Measurements from ENCODE around the gene CRIM1.

CRIM1 gene

GRCh38 chr2:36490749-36491148, 135.2 kb downstream of the CRIM1 start:
- no peak for DNase-seq

GRCh38 chr2:36492216-36492945, 136.8 kb downstream of the CRIM1 start:
- no peak for DNase-seq

GRCh38 chr2:36493306-36493705, 137.7 kb downstream of the CRIM1 start:
- DNase-seq: no peak

GRCh38 chr2:36497570-36498163, 142.1 kb downstream of the CRIM1 start:
- DNase-seq: no peak

- DNase-seq: no peak
Measured at GRCh38 chr2:36499128-36499820, 143.7 kb downstream of the CRIM1 start.

- DNase-seq: no peak
Measured at GRCh38 chr2:36500072-36500471, 144.5 kb downstream of the CRIM1 start.

GRCh38 chr2:36502081-36502480, 146.5 kb downstream of the CRIM1 start:
- DNase-seq: no peak

GRCh38 chr2:36507408-36507812, 151.8 kb downstream of the CRIM1 start:
- peak; percentile 24 for DNase-seq

- no peak for DNase-seq
Measured at GRCh38 chr2:36509075-36509474, 153.5 kb downstream of the CRIM1 start.

GRCh38 chr2:36511858-36512603, 156.5 kb downstream of the CRIM1 start:
- DNase-seq: no peak

- DNase-seq: no peak
Measured at GRCh38 chr2:36512705-36513104, 157.1 kb downstream of the CRIM1 start.

GRCh38 chr2:36513661-36514060, 158.1 kb downstream of the CRIM1 start:
- DNase-seq: no peak

- DNase-seq: no peak
Measured at GRCh38 chr2:36515538-36515937, 160.0 kb downstream of the CRIM1 start.

GRCh38 chr2:36516136-36516870, 160.7 kb downstream of the CRIM1 start:
- no peak for DNase-seq

- DNase-seq: no peak
Measured at GRCh38 chr2:36520431-36520830, 164.9 kb downstream of the CRIM1 start.

- DNase-seq: no peak
Measured at GRCh38 chr2:36523153-36523552, 167.6 kb downstream of the CRIM1 start.

GRCh38 chr2:36525245-36525644, 169.7 kb downstream of the CRIM1 start:
- DNase-seq: no peak

- DNase-seq: no peak
Measured at GRCh38 chr2:36526226-36526625, 170.6 kb downstream of the CRIM1 start.

- no peak for DNase-seq
Measured at GRCh38 chr2:36528274-36528673, 172.7 kb downstream of the CRIM1 start.

GRCh38 chr2:36528766-36529392, 173.3 kb downstream of the CRIM1 start:
- DNase-seq: no peak

- no peak for DNase-seq
Measured at GRCh38 chr2:36530178-36530982, 174.8 kb downstream of the CRIM1 start.

Data from NCI-H1694 (cell line).